Measurements from ENCODE around the gene ERMARD.

DNA sequence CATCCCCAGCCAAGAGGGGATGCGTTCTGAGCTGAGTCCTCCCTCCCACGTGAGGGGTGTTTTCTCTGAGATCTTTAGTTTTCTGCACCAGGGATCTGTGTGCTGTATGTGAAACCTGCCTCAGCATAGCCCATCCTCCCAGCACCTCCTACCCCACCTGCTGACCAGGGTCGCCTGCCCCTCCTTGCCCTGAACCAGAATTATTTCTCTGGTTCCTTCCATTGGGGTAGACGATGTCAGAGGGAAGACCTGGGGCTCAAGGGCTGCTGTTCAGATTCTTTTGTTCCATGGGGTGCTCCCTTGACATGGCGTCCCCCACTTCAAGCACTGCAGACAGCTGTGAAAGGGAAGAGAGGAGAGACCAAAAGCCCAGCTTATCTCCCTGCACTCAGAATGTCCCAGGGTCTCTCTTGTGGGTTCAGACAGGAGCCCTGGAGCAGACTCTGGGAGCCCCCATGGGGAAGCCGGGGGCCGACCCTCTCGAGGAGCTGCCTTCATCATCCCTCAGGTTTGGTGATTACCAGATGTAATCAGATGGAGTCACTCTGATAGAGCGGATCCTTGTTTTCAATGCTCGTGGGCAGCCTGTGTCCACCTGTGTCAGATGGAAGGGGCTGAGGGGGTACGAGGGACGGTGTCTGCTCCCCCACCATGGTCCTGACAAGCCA is 74.3 kb downstream of the ERMARD start:
- no peak for TF ChIP-seq CTCF (IDR thresholded peaks at IDR 0.05; ENCODE audit: low read depth, low read length)
- no peak for TF ChIP-seq EZH2phosphoT487 (IDR thresholded peaks at IDR 0.05; ENCODE audit: low read depth)

All from OCI-LY3 (cell line).